ENCODE measurements around the gene DPAGT1.

DNA sequence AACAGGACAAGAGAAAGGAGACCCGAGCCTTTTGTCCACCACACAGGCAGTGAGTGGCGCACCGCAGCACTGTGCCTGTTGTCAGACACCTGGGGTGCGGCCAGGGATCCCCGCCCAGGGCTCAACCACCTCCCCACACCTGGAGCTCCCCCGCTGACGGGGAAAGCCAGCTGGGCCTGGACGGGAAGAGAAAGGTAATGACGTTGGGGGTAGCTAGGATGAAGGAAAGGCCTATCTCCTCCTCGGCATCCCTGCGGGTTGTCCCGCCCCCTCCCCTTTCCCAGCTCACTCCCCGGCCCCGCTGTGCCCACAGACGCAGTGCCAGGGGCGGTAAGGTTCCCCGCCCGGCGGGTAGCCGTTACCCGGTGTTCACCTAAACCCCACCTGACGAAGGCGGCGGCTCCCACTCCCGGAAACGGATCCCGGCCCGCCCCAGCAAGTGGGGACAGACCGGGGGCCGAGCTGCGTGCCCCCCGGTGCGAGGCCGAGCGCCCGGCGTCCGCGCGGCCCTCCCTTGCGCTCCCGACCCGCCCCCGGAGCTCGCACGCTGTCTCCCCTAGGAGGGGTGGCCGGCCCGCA, 45.1 kb downstream of the DPAGT1 start:
- TF ChIP-seq, protein P1, sequence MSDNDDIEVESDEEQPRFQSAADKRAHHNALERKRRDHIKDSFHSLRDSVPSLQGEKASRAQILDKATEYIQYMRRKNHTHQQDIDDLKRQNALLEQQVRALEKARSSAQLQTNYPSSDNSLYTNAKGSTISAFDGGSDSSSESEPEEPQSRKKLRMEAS (IDR thresholded peaks at IDR 0.05), result no peak
- TF ChIP-seq, protein P2, sequence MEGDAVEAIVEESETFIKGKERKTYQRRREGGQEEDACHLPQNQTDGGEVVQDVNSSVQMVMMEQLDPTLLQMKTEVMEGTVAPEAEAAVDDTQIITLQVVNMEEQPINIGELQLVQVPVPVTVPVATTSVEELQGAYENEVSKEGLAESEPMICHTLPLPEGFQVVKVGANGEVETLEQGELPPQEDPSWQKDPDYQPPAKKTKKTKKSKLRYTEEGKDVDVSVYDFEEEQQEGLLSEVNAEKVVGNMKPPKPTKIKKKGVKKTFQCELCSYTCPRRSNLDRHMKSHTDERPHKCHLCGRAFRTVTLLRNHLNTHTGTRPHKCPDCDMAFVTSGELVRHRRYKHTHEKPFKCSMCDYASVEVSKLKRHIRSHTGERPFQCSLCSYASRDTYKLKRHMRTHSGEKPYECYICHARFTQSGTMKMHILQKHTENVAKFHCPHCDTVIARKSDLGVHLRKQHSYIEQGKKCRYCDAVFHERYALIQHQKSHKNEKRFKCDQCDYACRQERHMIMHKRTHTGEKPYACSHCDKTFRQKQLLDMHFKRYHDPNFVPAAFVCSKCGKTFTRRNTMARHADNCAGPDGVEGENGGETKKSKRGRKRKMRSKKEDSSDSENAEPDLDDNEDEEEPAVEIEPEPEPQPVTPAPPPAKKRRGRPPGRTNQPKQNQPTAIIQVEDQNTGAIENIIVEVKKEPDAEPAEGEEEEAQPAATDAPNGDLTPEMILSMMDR (IDR thresholded peaks at IDR 0.05 in 2 of 3, conservative IDR thresholded peaks at IDR 0.05 in 1 of 3; ENCODE audit: borderline replicate concordance in 1 of 3, insufficient read depth in 1 of 3, low read depth in 2 of 3, low read length in 2 of 3), result no peak
- TF ChIP-seq, protein P3, sequence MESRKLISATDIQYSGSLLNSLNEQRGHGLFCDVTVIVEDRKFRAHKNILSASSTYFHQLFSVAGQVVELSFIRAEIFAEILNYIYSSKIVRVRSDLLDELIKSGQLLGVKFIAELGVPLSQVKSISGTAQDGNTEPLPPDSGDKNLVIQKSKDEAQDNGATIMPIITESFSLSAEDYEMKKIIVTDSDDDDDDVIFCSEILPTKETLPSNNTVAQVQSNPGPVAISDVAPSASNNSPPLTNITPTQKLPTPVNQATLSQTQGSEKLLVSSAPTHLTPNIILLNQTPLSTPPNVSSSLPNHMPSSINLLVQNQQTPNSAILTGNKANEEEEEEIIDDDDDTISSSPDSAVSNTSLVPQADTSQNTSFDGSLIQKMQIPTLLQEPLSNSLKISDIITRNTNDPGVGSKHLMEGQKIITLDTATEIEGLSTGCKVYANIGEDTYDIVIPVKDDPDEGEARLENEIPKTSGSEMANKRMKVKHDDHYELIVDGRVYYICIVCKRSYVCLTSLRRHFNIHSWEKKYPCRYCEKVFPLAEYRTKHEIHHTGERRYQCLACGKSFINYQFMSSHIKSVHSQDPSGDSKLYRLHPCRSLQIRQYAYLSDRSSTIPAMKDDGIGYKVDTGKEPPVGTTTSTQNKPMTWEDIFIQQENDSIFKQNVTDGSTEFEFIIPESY (IDR thresholded peaks at IDR 0.05; ENCODE audit: extremely low read depth, insufficient replicate concordance, low read length), result no peak
- TF ChIP-seq POLR2A (IDR thresholded peaks at IDR 0.05; ENCODE audit: borderline replicate concordance, extremely low read depth, insufficient read depth, insufficient read length), result no peak
- TF ChIP-seq, protein P4, sequence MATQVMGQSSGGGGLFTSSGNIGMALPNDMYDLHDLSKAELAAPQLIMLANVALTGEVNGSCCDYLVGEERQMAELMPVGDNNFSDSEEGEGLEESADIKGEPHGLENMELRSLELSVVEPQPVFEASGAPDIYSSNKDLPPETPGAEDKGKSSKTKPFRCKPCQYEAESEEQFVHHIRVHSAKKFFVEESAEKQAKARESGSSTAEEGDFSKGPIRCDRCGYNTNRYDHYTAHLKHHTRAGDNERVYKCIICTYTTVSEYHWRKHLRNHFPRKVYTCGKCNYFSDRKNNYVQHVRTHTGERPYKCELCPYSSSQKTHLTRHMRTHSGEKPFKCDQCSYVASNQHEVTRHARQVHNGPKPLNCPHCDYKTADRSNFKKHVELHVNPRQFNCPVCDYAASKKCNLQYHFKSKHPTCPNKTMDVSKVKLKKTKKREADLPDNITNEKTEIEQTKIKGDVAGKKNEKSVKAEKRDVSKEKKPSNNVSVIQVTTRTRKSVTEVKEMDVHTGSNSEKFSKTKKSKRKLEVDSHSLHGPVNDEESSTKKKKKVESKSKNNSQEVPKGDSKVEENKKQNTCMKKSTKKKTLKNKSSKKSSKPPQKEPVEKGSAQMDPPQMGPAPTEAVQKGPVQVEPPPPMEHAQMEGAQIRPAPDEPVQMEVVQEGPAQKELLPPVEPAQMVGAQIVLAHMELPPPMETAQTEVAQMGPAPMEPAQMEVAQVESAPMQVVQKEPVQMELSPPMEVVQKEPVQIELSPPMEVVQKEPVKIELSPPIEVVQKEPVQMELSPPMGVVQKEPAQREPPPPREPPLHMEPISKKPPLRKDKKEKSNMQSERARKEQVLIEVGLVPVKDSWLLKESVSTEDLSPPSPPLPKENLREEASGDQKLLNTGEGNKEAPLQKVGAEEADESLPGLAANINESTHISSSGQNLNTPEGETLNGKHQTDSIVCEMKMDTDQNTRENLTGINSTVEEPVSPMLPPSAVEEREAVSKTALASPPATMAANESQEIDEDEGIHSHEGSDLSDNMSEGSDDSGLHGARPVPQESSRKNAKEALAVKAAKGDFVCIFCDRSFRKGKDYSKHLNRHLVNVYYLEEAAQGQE (IDR thresholded peaks at IDR 0.05; ENCODE audit: low read depth), result no peak
- no peak for TF ChIP-seq EZH2 (IDR thresholded peaks at IDR 0.05)
- no peak for TF ChIP-seq RAD21 (IDR thresholded peaks at IDR 0.05; ENCODE audit: low read depth)
- no peak for TF ChIP-seq POLR2AphosphoS5 (IDR thresholded peaks at IDR 0.05; ENCODE audit: low read depth, low read length)
